ENCODE results near the gene TBL1Y. TPM values are rescaled to one million over a fixed set of nuclear protein-coding genes. Genes with fewer than 3 reads are reported as not detected.

Gene TBL1Y
- total RNA-seq, 1 donor from 2014 or later = not detected

DNA sequence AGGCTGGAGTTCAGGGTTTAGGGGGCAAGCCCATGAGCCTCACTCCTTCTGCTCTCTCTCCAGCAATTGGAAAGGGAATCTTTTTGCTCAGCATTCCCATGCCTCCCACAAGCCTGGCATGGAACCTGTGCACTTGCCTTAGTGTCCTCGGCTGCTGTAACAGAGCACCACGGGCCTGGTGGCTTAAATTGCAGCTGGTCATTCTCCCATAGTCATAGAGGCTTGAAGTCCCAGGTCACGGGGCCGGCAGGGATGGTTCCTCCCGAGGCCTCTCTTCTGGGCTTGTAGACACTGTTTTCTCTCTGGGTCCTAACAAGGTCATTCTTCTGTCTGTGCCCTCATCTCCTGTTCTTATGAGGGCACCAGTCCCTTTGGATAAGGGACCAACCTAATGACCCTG lies 57.2 kb downstream of the TBL1Y start:
- ATAC-seq (no peak), DNase-seq (ENCODE audit: low spot score) (no peak)
- intact Hi-C loops (cut with DNase I) = no loop called here

DNA sequence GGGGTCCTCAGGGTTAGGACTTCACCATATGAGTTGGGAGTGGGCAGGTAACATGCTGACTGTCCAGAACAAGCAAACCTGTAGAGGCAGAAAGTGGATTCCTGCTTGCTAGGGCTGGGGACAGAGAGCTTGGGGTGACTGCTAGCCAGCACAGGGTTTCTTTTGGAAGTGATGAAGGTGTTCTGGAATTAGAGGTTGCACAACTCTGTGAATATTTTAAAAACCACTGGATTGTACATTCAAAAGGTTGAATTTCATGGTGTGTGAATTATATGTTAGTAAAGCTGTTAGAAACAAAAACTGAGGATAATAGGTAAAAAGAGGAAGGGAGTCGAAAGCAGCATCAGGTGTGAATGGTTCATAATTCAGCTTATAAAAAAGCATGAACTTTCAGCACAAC lies 57.7 kb downstream of the TBL1Y start:
- ATAC-seq = no peak
- no peak for DNase-seq (ENCODE audit: low spot score)
- intact Hi-C loops (cut with DNase I) = no loop called here

DNA sequence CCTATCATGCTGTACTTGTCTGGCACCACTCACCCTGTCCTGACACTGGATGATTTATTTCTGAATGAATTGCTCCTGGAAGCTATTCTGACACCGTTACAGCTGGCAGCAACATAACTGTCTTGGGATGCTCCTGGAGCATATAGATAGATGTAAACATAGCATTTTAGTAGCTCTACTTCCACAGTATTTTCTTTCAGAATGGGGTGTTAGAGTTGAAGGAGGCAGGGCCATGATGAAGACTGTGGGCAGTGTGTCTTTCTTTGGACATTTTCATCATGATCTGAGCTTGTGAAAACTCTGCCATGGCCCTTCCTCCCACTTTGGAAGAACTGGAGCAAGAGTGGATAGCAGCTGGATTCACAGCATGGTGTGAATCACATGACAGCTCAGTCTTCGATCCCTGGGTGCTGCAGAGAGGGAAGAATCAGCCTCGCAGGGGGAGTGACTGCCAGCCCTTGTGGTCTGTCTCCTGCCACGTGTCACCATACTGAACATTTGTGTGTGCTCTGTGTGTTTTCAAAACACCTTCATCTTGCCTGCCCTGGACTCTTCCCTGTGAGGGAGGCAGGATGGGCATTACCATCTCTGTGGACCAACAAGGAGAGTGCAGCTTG lies 61.9 kb downstream of the TBL1Y start:
- ATAC-seq (no peak), DNase-seq (ENCODE audit: low spot score) (no peak)
- intact Hi-C loops (cut with DNase I) = no loop called here

DNA sequence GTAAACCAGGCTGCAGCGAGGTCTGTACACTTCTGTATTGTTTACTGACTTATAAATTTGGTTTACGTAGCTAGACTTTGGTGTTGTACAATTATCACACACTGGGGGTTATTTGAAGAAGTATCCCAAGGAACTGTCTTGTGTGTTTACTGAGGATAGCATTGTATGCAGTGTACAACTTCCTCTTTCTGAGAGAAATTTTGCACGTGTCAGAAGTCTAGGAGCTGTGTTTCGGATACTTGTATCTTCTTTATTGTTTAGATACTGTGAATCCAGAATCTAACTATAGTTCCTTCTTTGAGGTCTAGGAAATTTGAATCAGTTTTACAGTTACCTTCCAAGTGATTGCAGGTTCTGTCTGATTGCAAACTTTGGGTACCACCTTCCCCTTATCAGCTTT lies 64.5 kb downstream of the TBL1Y start:
- no peak for ATAC-seq
- intact Hi-C loops (cut with DNase I) = no loop called here
- DNase-seq (ENCODE audit: low spot score) = no peak

DNA sequence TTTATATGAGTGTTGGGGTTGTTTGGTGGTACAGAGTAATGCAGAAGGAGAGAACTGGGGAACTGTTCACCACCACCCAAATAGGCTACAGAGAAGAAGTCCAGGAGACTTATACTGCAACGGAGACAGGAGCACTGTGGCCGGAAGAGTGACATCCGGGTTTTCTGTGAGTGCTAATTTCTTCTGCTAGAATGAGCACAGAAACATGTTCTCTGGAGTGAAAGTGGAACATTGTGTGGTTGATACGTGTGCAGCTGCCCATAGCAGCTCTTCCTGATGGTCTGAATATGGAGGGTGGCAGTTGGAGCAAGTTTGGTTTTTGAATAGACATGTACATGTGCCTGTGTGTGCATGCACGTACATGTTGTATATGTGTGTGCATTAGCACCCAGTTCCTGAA lies 67.3 kb downstream of the TBL1Y start:
- DNase-seq (ENCODE audit: low spot score) (no peak), ATAC-seq (no peak)
- intact Hi-C loops (cut with DNase I) = no loop called here

DNA sequence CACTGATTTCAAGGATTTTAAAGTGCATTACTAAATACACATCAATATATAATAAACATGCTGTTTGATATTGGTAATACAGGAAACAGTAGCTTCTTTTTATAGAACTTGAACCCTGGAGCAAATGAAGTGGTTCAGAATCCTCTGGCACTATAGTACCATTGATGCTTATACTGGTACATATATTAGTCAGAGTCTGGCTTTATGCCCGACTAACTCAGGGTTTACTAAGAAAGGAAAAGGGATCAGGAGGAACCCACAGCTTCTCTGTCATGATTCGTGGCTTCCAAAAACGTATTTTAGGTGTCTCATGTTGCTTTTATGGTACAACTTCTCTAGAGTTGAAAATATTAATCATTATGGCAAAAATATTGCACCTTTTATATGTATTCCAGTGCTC lies 72.7 kb downstream of the TBL1Y start:
- no peak for ATAC-seq
- no peak for DNase-seq (ENCODE audit: low spot score)
- intact Hi-C loops (cut with DNase I) = no loop called here

DNA sequence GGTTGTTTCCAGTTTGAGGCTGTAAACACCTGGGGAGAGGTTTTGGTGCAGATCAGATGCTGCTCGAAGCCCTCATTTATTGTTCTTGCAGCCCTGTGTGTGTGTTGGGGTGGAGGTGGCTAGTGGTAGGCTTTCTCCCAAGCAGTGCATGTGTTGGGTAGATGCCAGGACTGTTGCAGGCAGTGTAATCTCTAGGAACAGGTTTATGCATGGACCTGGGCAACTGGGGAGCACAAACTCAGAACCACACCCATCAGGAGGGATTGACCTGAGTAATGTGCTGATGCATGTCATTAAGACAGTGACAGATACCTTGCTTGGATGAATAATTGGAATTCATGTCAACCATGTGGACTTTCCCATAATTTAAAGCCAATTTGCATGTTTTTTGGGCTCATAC lies 77.3 kb downstream of the TBL1Y start:
- ATAC-seq (no peak), DNase-seq (ENCODE audit: low spot score) (no peak)
- intact Hi-C loops (cut with DNase I) = no loop called here

DNA sequence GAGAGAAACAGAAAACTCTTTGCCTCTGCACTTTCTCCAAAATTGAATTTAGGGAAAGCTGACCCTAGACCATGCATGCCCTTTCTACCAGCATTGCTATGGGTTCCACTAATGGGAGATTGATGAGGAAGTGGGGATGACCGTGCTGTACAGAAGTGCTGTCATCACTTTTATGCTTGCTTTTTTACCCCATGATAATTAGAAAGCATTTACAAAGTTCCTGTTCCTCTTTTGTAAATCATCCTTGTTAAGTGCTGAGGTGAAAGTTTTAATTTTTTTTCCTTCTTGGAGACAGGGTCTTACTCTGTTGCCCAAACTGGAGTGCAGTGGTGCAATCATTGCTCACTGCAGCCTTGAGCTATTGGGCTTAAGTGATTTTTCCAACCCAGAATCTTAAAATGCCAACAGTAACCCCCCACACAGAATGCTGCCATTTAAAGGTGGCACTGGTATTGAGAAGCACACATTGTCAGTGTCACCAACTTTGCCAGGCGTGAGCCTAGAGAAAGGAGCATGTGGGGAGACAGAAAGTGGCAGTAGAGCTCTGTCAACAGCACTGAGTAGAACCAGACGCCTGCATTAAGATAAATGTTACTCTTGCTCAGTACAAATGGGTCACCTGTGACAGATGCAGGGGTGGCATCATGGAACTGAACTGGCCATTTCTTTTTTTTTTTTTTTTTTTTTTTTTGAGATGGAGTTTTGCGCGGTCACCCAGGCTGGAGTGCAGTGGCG lies 79.6 kb downstream of the TBL1Y start:
- ATAC-seq = no peak
- intact Hi-C loops (cut with DNase I) = no loop called here
- DNase-seq (ENCODE audit: low spot score) = no peak

DNA sequence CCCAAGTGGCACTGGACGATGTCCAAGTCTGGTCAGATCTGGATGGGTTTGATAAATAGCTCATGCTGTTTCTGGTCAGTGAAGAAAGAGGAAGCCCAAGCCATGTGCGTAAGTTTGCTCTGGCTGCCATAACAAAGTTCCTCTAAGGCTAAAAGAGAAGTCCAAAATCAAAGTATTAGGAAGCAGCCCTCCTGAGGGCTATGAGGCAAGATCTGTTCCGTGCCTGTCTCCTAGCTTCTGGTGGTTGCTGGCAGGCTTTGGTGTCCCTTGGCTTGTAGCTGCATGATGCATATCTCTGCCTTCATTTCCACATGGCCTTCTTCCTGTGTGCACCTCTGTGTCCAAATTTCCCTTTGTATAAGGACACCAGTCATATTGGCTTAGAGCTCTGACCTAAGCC lies 81.5 kb downstream of the TBL1Y start:
- ATAC-seq (no peak), DNase-seq (ENCODE audit: low spot score) (no peak)
- intact Hi-C loops (cut with DNase I) = no loop called here

DNA sequence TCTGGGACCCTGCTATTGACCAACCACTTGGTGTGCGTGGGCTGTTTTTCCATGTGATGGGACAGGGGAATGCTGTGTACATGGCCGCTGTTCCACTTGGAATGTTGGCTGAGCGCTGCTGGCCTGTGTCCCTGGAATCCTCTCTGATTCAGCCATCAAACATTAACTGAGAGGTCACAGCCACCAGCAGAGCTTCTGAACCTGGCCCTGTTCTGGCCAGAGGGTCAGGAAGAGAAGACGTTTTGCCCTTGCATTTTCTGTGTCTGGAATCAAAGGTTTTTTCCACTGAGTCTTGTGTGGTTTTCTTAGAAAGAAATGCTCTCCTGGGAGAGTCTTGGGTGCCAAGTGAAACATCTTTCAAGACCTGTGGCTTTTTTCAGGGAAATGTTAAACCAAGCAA lies 85.5 kb downstream of the TBL1Y start:
- no peak for ATAC-seq

DNA sequence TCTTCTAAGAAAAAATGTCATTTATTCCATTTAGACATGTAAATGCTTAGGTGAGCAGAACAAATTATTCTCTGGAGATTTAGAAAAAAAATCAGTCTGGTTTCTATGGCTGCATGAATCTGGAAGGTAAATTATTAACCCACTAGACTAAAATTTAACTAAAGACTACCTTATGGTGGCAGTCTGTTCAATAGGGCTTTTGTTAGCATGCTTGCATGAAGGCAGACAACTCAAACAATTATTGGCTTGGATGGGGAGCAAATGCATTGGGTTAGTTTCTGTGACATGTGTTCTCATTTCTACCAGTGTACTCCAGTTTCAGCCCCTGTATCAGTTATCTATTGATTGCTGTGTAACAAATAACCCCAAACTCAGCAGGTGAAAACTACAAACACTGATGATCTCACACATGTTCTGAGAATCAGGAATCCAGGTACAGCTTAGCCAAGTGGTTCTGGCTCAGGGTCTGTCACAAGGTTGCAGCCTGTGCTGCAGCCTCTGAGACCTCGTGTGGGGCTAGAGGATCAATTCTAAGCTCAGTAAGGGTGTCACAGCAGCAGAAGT lies 87.1 kb downstream of the TBL1Y start:
- intact Hi-C loops (cut with DNase I) = no loop called here
- ATAC-seq (no peak), DNase-seq (ENCODE audit: low spot score) (no peak)

More for the DNA sequence above, 85.5 kb downstream of the TBL1Y start:
- no peak for DNase-seq (ENCODE audit: low spot score)
- intact Hi-C loops (cut with DNase I) = no loop called here

DNA sequence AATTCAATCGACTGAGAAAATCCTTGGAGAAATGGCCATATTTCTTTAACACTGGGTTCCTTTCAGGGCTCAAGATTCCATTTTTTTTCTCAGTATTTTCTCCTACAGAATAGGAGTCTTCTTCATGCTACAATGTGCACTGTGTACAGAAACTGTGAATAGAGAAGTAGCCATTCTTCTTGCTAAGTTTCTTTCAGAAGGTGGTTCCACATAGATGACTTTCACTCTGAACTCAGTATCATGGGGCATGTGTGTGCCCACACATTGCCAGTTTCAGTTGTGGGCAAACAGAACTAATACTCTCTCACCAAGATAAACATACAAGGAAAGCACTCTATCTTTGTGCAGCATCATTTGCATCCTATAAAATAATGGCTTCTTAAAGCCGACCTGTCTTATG lies 89.4 kb downstream of the TBL1Y start:
- intact Hi-C loops (cut with DNase I) = no loop called here
- DNase-seq (ENCODE audit: low spot score) (no peak), ATAC-seq (no peak)

DNA sequence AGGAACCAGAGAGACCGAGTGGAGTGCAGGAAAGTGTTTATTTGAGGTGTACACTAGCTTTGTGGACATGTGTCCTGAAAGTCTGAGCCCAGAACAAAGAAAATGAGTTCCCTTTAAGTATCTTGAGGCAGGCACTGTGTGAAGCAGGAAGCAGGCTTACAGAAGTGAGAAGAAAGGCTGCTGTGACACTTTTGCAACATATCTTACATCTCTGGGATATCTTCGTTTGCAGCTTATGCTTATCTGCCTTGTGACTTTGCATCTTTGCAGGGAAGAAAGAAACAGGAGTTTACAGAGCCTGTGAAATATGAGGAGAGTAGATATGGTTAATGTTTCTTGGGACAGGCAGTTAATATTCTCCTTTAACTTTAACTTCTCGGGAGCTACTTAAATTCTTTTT lies 92.1 kb downstream of the TBL1Y start:
- DNase-seq (ENCODE audit: low spot score) = no peak
- ATAC-seq = no peak
- intact Hi-C loops (cut with DNase I) = no loop called here

DNA sequence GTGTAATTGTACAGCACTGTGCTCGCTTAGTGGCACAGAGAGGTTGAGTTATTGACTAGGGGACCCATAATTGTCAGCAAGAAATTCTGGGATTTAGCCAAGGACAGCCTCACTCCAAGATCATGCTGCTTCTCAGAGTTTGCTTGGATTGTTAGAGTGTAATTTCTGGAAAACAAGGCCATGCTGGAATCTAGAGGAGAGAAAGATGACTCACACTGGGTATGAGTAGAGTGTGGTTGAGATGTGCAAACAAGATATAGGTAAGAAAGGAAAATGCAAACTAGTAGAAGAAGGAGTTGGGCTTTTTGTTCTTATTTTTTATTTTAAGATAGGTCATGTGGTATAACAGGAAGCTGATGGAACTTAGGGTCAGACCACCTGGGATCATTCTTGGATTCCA lies 97.4 kb downstream of the TBL1Y start:
- intact Hi-C loops (cut with DNase I) = no loop called here
- ATAC-seq (no peak), DNase-seq (ENCODE audit: low spot score) (no peak)

DNA sequence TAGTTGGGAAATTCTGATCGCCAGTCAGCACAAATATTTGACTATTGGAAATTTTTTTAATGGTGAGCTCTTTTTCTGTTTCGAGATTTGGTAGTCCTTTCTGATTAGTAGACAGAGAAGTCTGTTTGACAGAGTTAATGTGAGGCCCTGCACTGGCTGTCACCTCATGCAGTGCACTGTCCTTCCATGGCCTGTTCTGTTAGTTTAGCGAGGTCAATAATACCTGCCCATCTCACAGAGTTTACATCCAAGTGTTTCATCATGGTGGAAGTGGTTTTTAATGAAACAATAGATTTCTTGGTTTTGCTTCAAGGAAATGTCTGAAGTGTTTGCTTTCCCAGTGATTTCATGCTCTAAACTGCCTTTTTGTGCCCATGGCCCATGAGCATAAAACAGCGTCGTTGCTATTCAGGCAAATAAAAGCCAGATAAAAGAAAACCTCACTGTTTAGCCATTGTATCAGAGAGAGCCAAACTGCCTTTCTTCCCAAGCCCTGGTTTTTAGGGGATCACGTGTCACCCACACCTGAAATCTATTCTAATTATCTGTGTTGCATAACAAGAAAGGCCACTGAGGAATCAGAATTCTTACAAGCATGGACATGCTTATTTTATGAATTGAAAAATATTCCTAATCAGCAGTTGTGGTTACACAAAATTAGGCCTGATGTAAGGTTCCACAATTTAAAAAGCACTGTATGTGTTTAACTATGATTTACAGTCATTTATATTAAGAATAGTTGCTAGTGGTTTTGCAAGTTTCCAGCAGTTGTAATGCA lies 98.3 kb downstream of the TBL1Y start:
- intact Hi-C loops (cut with DNase I) = no loop called here

DNA sequence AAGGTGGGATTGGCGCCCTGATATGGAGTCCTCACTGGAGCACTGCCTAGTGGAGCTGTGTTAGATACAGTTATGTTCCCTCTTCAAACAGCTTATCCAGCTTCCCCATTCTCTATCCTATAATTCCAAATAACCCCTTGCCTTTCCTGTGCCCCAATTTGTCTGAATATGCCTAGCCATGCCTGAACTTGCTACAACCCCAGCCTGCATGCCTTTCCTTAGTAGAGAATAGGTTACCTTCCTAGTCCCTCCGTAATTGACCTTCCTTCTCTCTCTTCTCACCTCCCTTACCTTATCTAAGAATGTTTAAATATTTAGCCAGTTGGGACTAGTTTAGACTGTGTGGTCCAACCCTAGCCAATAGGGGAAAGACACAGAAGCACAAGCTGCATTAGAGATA lies 102.6 kb downstream of the TBL1Y start:
- ATAC-seq (no peak), DNase-seq (ENCODE audit: low spot score) (no peak)
- intact Hi-C loops (cut with DNase I) = no loop called here

More for the DNA sequence above, 98.3 kb downstream of the TBL1Y start:
- ATAC-seq (no peak), DNase-seq (ENCODE audit: low spot score) (no peak)

DNA sequence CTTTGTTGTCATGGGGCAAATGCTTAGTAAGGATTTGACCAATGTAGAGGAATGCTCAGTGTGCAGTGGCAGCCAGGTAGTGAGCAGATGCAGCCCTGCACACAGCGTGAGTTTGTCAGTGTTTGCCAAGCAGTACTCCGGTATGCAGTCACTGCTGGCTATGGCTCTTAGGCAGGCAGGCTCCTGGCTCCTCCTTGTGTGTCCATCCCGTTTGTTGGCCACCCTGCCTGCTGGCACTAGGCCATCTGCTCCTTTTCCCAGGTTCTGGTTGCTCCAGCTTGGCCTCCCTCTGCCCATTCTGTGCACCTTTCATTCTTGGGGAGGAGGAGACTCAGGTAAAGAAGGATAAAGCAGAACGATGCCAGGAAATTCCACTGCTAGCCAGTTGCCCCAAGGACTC lies 106.0 kb downstream of the TBL1Y start:
- intact Hi-C loops (cut with DNase I) = no loop called here
- no peak for ATAC-seq
- no peak for DNase-seq (ENCODE audit: low spot score)

DNA sequence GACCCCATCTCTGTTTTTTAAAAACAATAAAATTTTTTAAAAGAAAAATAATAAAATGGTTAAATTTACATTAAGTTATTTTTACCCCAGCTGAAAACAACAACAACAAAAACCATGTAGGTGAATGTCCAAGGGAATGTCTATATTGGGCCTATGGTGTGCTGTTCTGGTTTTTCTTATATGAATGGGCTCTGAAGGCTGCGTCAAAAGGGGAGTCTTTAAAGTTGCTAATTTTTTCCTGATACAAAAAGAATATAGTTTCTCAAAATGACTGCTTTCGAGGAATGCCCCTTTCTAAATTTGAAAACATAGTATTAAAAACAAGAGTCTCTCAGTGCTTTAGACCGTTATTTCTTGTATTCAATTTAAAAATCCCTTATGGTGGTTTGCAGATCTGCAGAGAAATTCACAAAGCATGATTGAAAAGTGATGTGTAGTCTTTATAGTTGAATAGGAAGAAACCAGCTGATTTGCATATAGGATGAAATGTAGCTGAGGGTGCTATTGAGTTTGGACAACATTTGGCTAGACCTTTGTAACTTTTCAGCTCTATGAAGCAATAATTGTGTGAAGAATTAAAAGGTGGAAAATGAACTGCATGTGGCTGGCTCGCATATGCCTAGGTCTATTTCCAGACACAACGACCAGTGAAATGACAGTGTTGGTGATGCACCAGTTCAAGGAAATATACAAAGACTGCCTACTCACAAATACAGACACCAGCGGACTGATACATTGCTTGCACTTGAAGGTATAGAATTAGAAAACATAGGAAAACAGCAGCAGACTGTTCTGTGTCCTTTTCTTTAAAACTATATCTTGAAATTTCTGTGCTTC lies 107.0 kb downstream of the TBL1Y start:
- intact Hi-C loops (cut with DNase I) = no loop called here
- DNase-seq (ENCODE audit: low spot score) (no peak), ATAC-seq (no peak)

DNA sequence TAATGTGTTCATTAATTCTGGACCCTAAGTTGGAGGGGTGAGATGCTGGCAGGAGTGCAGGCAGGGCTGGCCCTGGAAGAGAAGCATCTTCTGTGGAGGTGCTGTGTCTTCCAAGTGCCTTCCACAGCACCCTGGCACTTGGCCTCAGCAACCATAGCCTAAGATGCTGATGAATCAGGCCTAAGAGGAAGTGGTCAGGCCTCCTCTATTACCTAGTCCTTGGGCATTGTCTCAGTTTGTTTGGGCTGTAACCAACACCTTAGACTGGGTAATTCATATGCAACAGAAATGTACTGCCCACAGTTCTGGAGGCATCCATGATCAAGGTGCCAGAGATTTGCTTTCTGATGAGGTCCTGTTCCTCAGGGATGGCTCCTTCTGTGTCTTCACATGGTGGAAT lies 128.5 kb downstream of the TBL1Y start:
- DNase-seq (ENCODE audit: low spot score) (no peak), ATAC-seq (no peak)
- intact Hi-C loops (cut with DNase I) = no loop called here
